ENCODE measurements around the gene GAB3.

- TF ChIP-seq POLR2AphosphoS5 (IDR thresholded peaks at IDR 0.05; ENCODE audit: low read depth, low read length), result peak; percentile 58; the same call in 1 of the 2 replicates
- TF ChIP-seq POLR2A (IDR thresholded peaks at IDR 0.05; ENCODE audit: low read depth, low read length), result peak; percentile 47; the same call in 1 of the 2 replicates
- TF ChIP-seq TAF1 (IDR thresholded peaks at IDR 0.05; ENCODE audit: low read depth, low read length), result 0 out of 2 replicates have a peak, but pooled peaks have one; percentile 29
These were observed 11.8 kb upstream of the GAB3 start, which contains the start of gene DKC1 for GRCh38 chrX:154762537-154763296.

All from GM12891 (cell line).